H9 (cell line): ENCODE results near the gene MTRR. TPM values are rescaled to one million over a fixed set of nuclear protein-coding genes. Genes with fewer than 3 reads are reported as not detected.

ENCODE experiments used
- DNase-seq: peaks from one replicate; pipeline ENCODE4 v3.0.0-alpha.2; 2017
- H2AFZ ChIP-seq: one replicate; pipeline ENCODE4 v1.6.1; 2013; ENCODE audit warnings: mild to moderate bottlenecking, low read length, control low read depth, moderate library complexity
- H2AK5ac ChIP-seq: 2 replicates; pipeline ENCODE4 v1.6.1; 2013; ENCODE audit warnings: low read length, control low read depth, mixed read lengths; ENCODE audit not compliant: insufficient read length
- H2BK120ac ChIP-seq: one replicate; pipeline ENCODE4 v1.6.1; 2013; ENCODE audit warnings: low read depth, mild to moderate bottlenecking, low read length, control low read depth, inconsistent platforms; ENCODE audit not compliant: poor library complexity, severe bottlenecking
- H2BK12ac ChIP-seq: 2 replicates; pipeline ENCODE4 v1.6.1; 2013; ENCODE audit warnings: low read length, control low read depth, mixed read lengths, low read depth; ENCODE audit not compliant: insufficient read length
- H2BK15ac ChIP-seq: 2 replicates; pipeline ENCODE4 v1.6.1; 2013; ENCODE audit warnings: low read depth, low read length, control low read depth
- H2BK20ac ChIP-seq: one replicate; pipeline ENCODE4 v1.6.1; 2013; ENCODE audit warnings: low read depth, mild to moderate bottlenecking, low read length, control low read depth, inconsistent platforms; ENCODE audit not compliant: poor library complexity, severe bottlenecking
- H2BK5ac ChIP-seq: 2 replicates; pipeline ENCODE4 v1.6.1; 2013; ENCODE audit warnings: low read length, control low read depth, mixed read lengths; ENCODE audit not compliant: insufficient read length
- H3K14ac ChIP-seq: 2 replicates; pipeline ENCODE4 v1.6.1; 2013; ENCODE audit warnings: low read length, control low read depth; ENCODE audit not compliant: insufficient read depth
- H3K18ac ChIP-seq: 2 replicates; pipeline ENCODE4 v1.6.1; 2013; ENCODE audit warnings: low read depth, mild to moderate bottlenecking, mixed read lengths, low read length, control low read depth; ENCODE audit not compliant: insufficient read length
- H3K23ac ChIP-seq: 2 replicates; pipeline ENCODE4 v1.6.1; 2013; ENCODE audit warnings: low read length, control low read depth, mixed read lengths, low read depth; ENCODE audit not compliant: insufficient read length
- H3K23me2 ChIP-seq: 2 replicates; pipeline ENCODE4 v1.6.1; 2013; ENCODE audit warnings: low read depth, mild to moderate bottlenecking, mixed read lengths, low read length, control low read depth; ENCODE audit not compliant: insufficient read length, poor library complexity, severe bottlenecking
- H3K27ac ChIP-seq: 2 replicates; pipeline ENCODE4 v1.5.1; 2013; ENCODE audit warnings: low read length, control low read depth, mixed read lengths, low read depth; ENCODE audit not compliant: insufficient read length
- H3K27me3 ChIP-seq: 2 replicates; pipeline ENCODE4 v1.6.1; 2013; ENCODE audit warnings: low read length, control low read depth, inconsistent platforms; ENCODE audit not compliant: insufficient read depth
- H3K4ac ChIP-seq: 2 replicates; pipeline ENCODE4 v1.6.1; 2013; ENCODE audit warnings: low read depth, mild to moderate bottlenecking, control low read depth, inconsistent platforms, low read length, moderate library complexity
- H3K4me1 ChIP-seq: 2 replicates; pipeline ENCODE4 v1.6.1; 2013; ENCODE audit warnings: low read length, control low read depth, inconsistent platforms; ENCODE audit not compliant: insufficient read depth
- H3K4me2 ChIP-seq: 2 replicates; pipeline ENCODE4 v1.6.1; 2013; ENCODE audit warnings: low read length, control low read depth, mixed read lengths; ENCODE audit not compliant: insufficient read length, insufficient read depth
- H3K56ac ChIP-seq: 2 replicates; pipeline ENCODE4 v1.6.1; 2013; ENCODE audit warnings: low read depth, mild to moderate bottlenecking, mixed read lengths, low read length, control low read depth; ENCODE audit not compliant: insufficient read length
- H3K79me1 ChIP-seq: 2 replicates; pipeline ENCODE4 v1.6.1; 2013; ENCODE audit warnings: low read depth, mild to moderate bottlenecking, moderate library complexity, low read length, control low read depth, inconsistent platforms; ENCODE audit not compliant: insufficient read depth, poor library complexity, severe bottlenecking
- H3K79me2 ChIP-seq: 2 replicates; pipeline ENCODE4 v1.6.1; 2013; ENCODE audit warnings: low read length, control low read depth, inconsistent platforms; ENCODE audit not compliant: insufficient read depth
- H3K9ac ChIP-seq: 2 replicates; pipeline ENCODE4 v1.6.1; 2013; ENCODE audit warnings: low read length, control low read depth, mixed read lengths; ENCODE audit not compliant: insufficient read length; ENCODE audit errors: extremely low read depth
- H3K9me3 ChIP-seq: one replicate; pipeline ENCODE4 v1.6.1; 2013; ENCODE audit warnings: low read depth, low read length, inconsistent platforms; ENCODE audit not compliant: control insufficient read depth
- H3T11ph ChIP-seq: one replicate; pipeline ENCODE4 v1.6.1; 2013; ENCODE audit warnings: mild to moderate bottlenecking, low read length, control low read depth, inconsistent platforms
- H4K20me1 ChIP-seq: one replicate; pipeline ENCODE4 v1.6.1; 2013; ENCODE audit not compliant: control insufficient read depth, insufficient read length, insufficient read depth
- H4K5ac ChIP-seq: 2 replicates; pipeline ENCODE4 v1.6.1; 2013; ENCODE audit warnings: low read depth, mild to moderate bottlenecking, mixed read lengths, low read length, control low read depth; ENCODE audit not compliant: insufficient read length
- H4K8ac ChIP-seq: replicated peaks from 2 replicates; pipeline ENCODE4 v1.6.1; 2013; ENCODE audit warnings: low read length, control low read depth, mixed read lengths, low read depth; ENCODE audit not compliant: insufficient read length
- H4K91ac ChIP-seq: 2 replicates; pipeline ENCODE4 v1.6.1; 2013; ENCODE audit warnings: low read depth, mild to moderate bottlenecking, moderate library complexity, mixed read lengths, low read length, control low read depth; ENCODE audit not compliant: insufficient read length
- H3K27ac Mint-ChIP-seq, 3 experiments: 2 replicates in 2 of 3; 3 replicates in 1 of 3; pipeline ENCODE4 v1.8.0; 2020 to 2021; ENCODE audit warnings: mixed read lengths in 3 of 3, mild to moderate bottlenecking in 1 of 3, moderate library complexity in 1 of 3
- H3K27me3 Mint-ChIP-seq: 2 replicates; pipeline ENCODE4 v1.8.0; 2021; ENCODE audit warnings: low read depth, mild to moderate bottlenecking, moderate library complexity, mixed read lengths
- H3K36me3 Mint-ChIP-seq, 3 experiments: 2 replicates in 2 of 3; 3 replicates in 1 of 3; pipeline ENCODE4 v1.8.0; 2020 to 2021; ENCODE audit warnings: low read depth in 3 of 3, mixed read lengths in 3 of 3; ENCODE audit not compliant: insufficient read depth in 1 of 3
- H3K4me1 Mint-ChIP-seq, 2 experiments: 2 replicates each; pipeline ENCODE4 v1.8.0; 2020; ENCODE audit warnings: mixed read lengths in 2 of 2
- H3K4me3 Mint-ChIP-seq, 2 experiments: 2 replicates in 1 of 2; 3 replicates in 1 of 2; pipeline ENCODE4 v1.8.0; 2020 to 2021; ENCODE audit warnings: mild to moderate bottlenecking in 2 of 2, mixed read lengths in 2 of 2, moderate library complexity in 1 of 2
- H3K9me3 Mint-ChIP-seq, 2 experiments: 2 replicates in 1 of 2; 3 replicates in 1 of 2; pipeline ENCODE4 v1.8.0; 2020; ENCODE audit warnings: mild to moderate bottlenecking in 2 of 2, mixed read lengths in 2 of 2, moderate library complexity in 1 of 2
- WGBS: extraction: QIAGEN DNeasy Blood & Tissue Kit; methylation state at CpG from one replicate; pipeline ENCODE4 v1.1.7; 2013; ENCODE audit warnings: missing lambda C conversion rate, low lambda C conversion rate, mixed read lengths; ENCODE audit not compliant: insufficient read length; ENCODE audit errors: extremely low coverage; 5-methylcytosine and 5-hydroxymethylcytosine counted together
- total RNA-seq: library from RNA; stranded (reverse); gene quantifications from 2 replicates; pipeline ENCODE4 v1.2.1, GENCODE V29; 2021
- TF ChIP-seq, protein P1 (sequence below): fragments of 200-600 bp; sonication (generic); conservative IDR thresholded peaks from 3 replicates; pipeline ENCODE4 v1.8.0; 2021; ENCODE audit warnings: antibody characterized with exemption, mild to moderate bottlenecking

MTRR gene
- total RNA-seq, 1 experiment from 2014 or later: 66.0 TPM

- Histone ChIP-seq H3K23me2 (peaks cover 13% of the 10 kb centered on the region), H2AK5ac (no peak overlapping the region), H4K5ac (no peak overlapping the region), H2BK15ac (no peak overlapping the region), H3K23ac (no peak overlapping the region), H3K9ac (no peak overlapping the region), H3T11ph (no peak overlapping the region), H3K56ac (no peak overlapping the region), H4K8ac (no peak overlapping the region), H2BK20ac (no peak overlapping the region), H2BK12ac (no peak overlapping the region), H3K9me3 (no peaks in the 10 kb centered on the region), H3K4me1 (no peaks in the 10 kb centered on the region), H3K14ac (no peak overlapping the region), H3K79me2 (no peaks in the 10 kb centered on the region), H3K18ac (peak overlapping the region; percentile 16), H2BK5ac (no peak overlapping the region), H3K4me2 (peak overlapping the region; percentile 52), H4K91ac (no peak overlapping the region), H2AFZ (no peak overlapping the region), H3K27ac (no peak overlapping the region), H4K20me1 (no peaks in the 10 kb centered on the region), H3K27me3 (peaks cover 4% of the 10 kb centered on the region; the same call in 1 of the 2 replicates), H3K4ac (no peak overlapping the region), H3K79me1 (no peaks in the 10 kb centered on the region), H2BK120ac (no peak overlapping the region)
- Mint-ChIP-seq H3K4me1 (peaks cover 11 to 14% of the 10 kb centered on the region in 2 experiments), H3K9me3 (peaks cover 2 to 7% of the 10 kb centered on the region in 2 experiments; a peak in 3 of 5 replicates), H3K4me3 (peak overlapping the region; percentile 72 to 95; a peak in 4 of 5 replicates), H3K36me3 (peaks cover 0 to 15% (median 4%) of the 10 kb centered on the region in 3 experiments; a peak in 3 of 7 replicates), H3K27ac (no peak overlapping the region), H3K27me3 (peaks cover 35% of the 10 kb centered on the region)
- DNase-seq: no peak
- TF ChIP-seq, protein P1, sequence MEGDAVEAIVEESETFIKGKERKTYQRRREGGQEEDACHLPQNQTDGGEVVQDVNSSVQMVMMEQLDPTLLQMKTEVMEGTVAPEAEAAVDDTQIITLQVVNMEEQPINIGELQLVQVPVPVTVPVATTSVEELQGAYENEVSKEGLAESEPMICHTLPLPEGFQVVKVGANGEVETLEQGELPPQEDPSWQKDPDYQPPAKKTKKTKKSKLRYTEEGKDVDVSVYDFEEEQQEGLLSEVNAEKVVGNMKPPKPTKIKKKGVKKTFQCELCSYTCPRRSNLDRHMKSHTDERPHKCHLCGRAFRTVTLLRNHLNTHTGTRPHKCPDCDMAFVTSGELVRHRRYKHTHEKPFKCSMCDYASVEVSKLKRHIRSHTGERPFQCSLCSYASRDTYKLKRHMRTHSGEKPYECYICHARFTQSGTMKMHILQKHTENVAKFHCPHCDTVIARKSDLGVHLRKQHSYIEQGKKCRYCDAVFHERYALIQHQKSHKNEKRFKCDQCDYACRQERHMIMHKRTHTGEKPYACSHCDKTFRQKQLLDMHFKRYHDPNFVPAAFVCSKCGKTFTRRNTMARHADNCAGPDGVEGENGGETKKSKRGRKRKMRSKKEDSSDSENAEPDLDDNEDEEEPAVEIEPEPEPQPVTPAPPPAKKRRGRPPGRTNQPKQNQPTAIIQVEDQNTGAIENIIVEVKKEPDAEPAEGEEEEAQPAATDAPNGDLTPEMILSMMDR: no peak
- no CpG with 5 or more reads among the region's 8 CpGs for WGBS
Observed at GRCh38 chr5:7851617-7852289, 17.2 kb upstream of the MTRR start.
